CD4-positive, CD25-positive, alpha-beta regulatory T cell (primary cell): ENCODE results near the gene KATNB1. TPM values are rescaled to one million over a fixed set of nuclear protein-coding genes. Genes with fewer than 3 reads are reported as not detected.

ENCODE experiments used
- ATAC-seq, 2 donors: fragments of 150-1000 bp; cut with Tn5 transposase; one replicate each; pipeline ENCODE4 v1.10.0; 2021; ENCODE audit warnings: low read depth in 2 of 2, moderate number of reproducible peaks in 2 of 2, moderate library complexity in 1 of 2
- DNase-seq, 3 donors: peaks; one replicate each; pipeline versions ENCODE4 v3.0.0 to v3.0.0-alpha.2; 2012 to 2022; ENCODE audit warnings: mixed read lengths in 1 of 3
- H3K27ac ChIP-seq: one replicate; pipeline ENCODE4 v1.7.0; 2013; ENCODE audit warnings: mild to moderate bottlenecking, low read length; ENCODE audit not compliant: insufficient read depth, poor library complexity, severe bottlenecking
- H3K27me3 ChIP-seq: one replicate; pipeline ENCODE4 v1.7.0; 2013; ENCODE audit warnings: low read length; ENCODE audit not compliant: control insufficient read depth, insufficient read depth
- H3K36me3 ChIP-seq: one replicate; pipeline ENCODE4 v1.7.0; 2013; ENCODE audit warnings: mild to moderate bottlenecking, low read length, moderate library complexity; ENCODE audit not compliant: control insufficient read depth, insufficient read depth
- H3K4me1 ChIP-seq: 2 replicates; pipeline ENCODE4 v1.7.0; 2013; ENCODE audit warnings: mild to moderate bottlenecking, low read length; ENCODE audit not compliant: insufficient read depth, control insufficient read depth, poor library complexity, severe bottlenecking
- H3K4me3 ChIP-seq: one replicate; pipeline ENCODE4 v1.7.0; 2013; ENCODE audit warnings: low read depth, mild to moderate bottlenecking, low read length, moderate library complexity
- H3K9me3 ChIP-seq, 2 experiments: 1 replicate in 1 of 2; 2 replicates in 1 of 2; pipeline ENCODE4 v1.7.0; 2013; ENCODE audit warnings: low read length in 2 of 2, mild to moderate bottlenecking in 1 of 2, moderate library complexity in 1 of 2; ENCODE audit not compliant: control insufficient read depth in 2 of 2
- H3K27ac Mint-ChIP-seq, 3 donors: one replicate each; pipeline ENCODE4 v1.8.0; 2020 to 2022; ENCODE audit warnings: mild to moderate bottlenecking in 3 of 3, mixed read lengths in 3 of 3, moderate library complexity in 2 of 3
- H3K27me3 Mint-ChIP-seq: one replicate; pipeline ENCODE4 v1.8.0; 2022; ENCODE audit warnings: mild to moderate bottlenecking, mixed read lengths
- H3K36me3 Mint-ChIP-seq: one replicate; pipeline ENCODE4 v1.8.0; 2020; ENCODE audit warnings: mixed read lengths
- H3K4me1 Mint-ChIP-seq, 4 donors: one replicate each; pipeline ENCODE4 v1.8.0; 2020 to 2022; ENCODE audit warnings: mixed read lengths in 4 of 4, mild to moderate bottlenecking in 1 of 4
- H3K4me3 Mint-ChIP-seq, 4 donors: one replicate each; pipeline ENCODE4 v1.8.0; 2020 to 2022; ENCODE audit warnings: mild to moderate bottlenecking in 4 of 4, mixed read lengths in 4 of 4, moderate library complexity in 3 of 4
- H3K9me3 Mint-ChIP-seq, 7 donors: one replicate each; pipeline ENCODE4 v1.8.0; 2020 to 2022; ENCODE audit warnings: mixed read lengths in 7 of 7, mild to moderate bottlenecking in 3 of 7, moderate library complexity in 2 of 7
- polyA plus RNA-seq, 4 donors: library from polyadenylated mRNA; unstranded; fragments of 300-500 nt; fragmentation: Illumina TruSeq; gene quantifications; one replicate each; pipeline ENCODE4 v1.2.3, GENCODE V29; 2021
- total RNA-seq: library from RNA; stranded (reverse); gene quantifications from one replicate; pipeline ENCODE4 v1.2.3, GENCODE V29; 2022

KATNB1 gene
- total and polyA plus RNA-seq, 5 donors from 2014 or later: 12.8 to 20.3 (median 17.5) TPM

- Mint-ChIP-seq H3K4me1 (no peaks in the 10 kb centered on the region), H3K27ac (no peak overlapping the region), H3K4me3 (no peak overlapping the region), H3K9me3 (peaks cover 0 to 2% (median 0%) of the 10 kb centered on the region in 7 donors), H3K27me3 (peaks cover 10% of the 10 kb centered on the region), H3K36me3 (no peaks in the 10 kb centered on the region)
- ATAC-seq (no peak), DNase-seq (no peak)
- no peak overlapping the region for H3K27ac ChIP-seq
- no peaks in the 10 kb centered on the region for H3K36me3 ChIP-seq
- H3K4me3 ChIP-seq: no peak overlapping the region
- no peaks in the 10 kb centered on the region for H3K4me1 ChIP-seq
- H3K9me3 ChIP-seq: no peaks in the 10 kb centered on the region
- no peaks in the 10 kb centered on the region for H3K27me3 ChIP-seq
Measured at GRCh38 chr16:57704011-57704904, 31.3 kb upstream of the KATNB1 start.

GRCh38 chr16:57704905-57705852, 30.4 kb upstream of the KATNB1 start:
- Histone ChIP-seq H3K4me3 (no peak overlapping the region), H3K9me3 (no peaks in the 10 kb centered on the region), H3K27me3 (no peaks in the 10 kb centered on the region), H3K4me1 (no peaks in the 10 kb centered on the region), H3K27ac (no peak overlapping the region), H3K36me3 (no peaks in the 10 kb centered on the region)
- peaks cover 11% of the 10 kb centered on the region for H3K27me3 Mint-ChIP-seq
- H3K4me1 Mint-ChIP-seq: no peaks in the 10 kb centered on the region
- DNase-seq: no peak
- no peaks in the 10 kb centered on the region for H3K36me3 Mint-ChIP-seq
- peaks cover 0 to 2% (median 0%) of the 10 kb centered on the region in 7 donors for H3K9me3 Mint-ChIP-seq
- no peak for ATAC-seq
- H3K27ac Mint-ChIP-seq: no peak overlapping the region
- H3K4me3 Mint-ChIP-seq: no peak overlapping the region

GRCh38 chr16:57706717-57707116, 28.9 kb upstream of the KATNB1 start:
- no peak overlapping the region for H3K27ac ChIP-seq
- H3K9me3 ChIP-seq: no peaks in the 10 kb centered on the region
- peaks cover 0 to 2% (median 0%) of the 10 kb centered on the region in 7 donors for H3K9me3 Mint-ChIP-seq
- no peaks in the 10 kb centered on the region for H3K4me1 Mint-ChIP-seq
- no peak for DNase-seq
- ATAC-seq: no peak
- no peak overlapping the region for H3K4me3 Mint-ChIP-seq
- H3K4me3 ChIP-seq: no peak overlapping the region
- H3K27ac Mint-ChIP-seq: no peak overlapping the region
- peaks cover 6% of the 10 kb centered on the region for H3K27me3 ChIP-seq
- no peaks in the 10 kb centered on the region for H3K36me3 Mint-ChIP-seq
- peaks cover 26% of the 10 kb centered on the region for H3K27me3 Mint-ChIP-seq
- no peaks in the 10 kb centered on the region for H3K36me3 ChIP-seq
- H3K4me1 ChIP-seq: no peaks in the 10 kb centered on the region

GRCh38 chr16:57707331-57707730, 28.2 kb upstream of the KATNB1 start:
- no peak for DNase-seq
- no peak overlapping the region for H3K4me3 Mint-ChIP-seq
- no peaks in the 10 kb centered on the region for H3K9me3 ChIP-seq
- no peaks in the 10 kb centered on the region for H3K36me3 ChIP-seq
- peaks cover 26% of the 10 kb centered on the region for H3K27me3 Mint-ChIP-seq
- no peak for ATAC-seq
- no peaks in the 10 kb centered on the region for H3K36me3 Mint-ChIP-seq
- H3K27ac ChIP-seq: no peak overlapping the region
- no peak overlapping the region for H3K4me3 ChIP-seq
- no peaks in the 10 kb centered on the region for H3K4me1 Mint-ChIP-seq
- H3K9me3 Mint-ChIP-seq: peaks cover 0 to 2% (median 0%) of the 10 kb centered on the region in 7 donors
- peaks cover 6% of the 10 kb centered on the region for H3K27me3 ChIP-seq
- H3K27ac Mint-ChIP-seq: no peak overlapping the region
- no peaks in the 10 kb centered on the region for H3K4me1 ChIP-seq

GRCh38 chr16:57708168-57708567, 27.4 kb upstream of the KATNB1 start:
- H3K4me1 Mint-ChIP-seq: no peaks in the 10 kb centered on the region
- peaks cover 35% of the 10 kb centered on the region for H3K27me3 Mint-ChIP-seq
- ATAC-seq (no peak), DNase-seq (no peak)
- H3K9me3 Mint-ChIP-seq: peaks cover 0 to 2% (median 0%) of the 10 kb centered on the region in 7 donors
- peaks cover 6% of the 10 kb centered on the region for H3K27me3 ChIP-seq
- H3K4me1 ChIP-seq: no peaks in the 10 kb centered on the region
- H3K4me3 ChIP-seq: no peak overlapping the region
- H3K4me3 Mint-ChIP-seq: no peak overlapping the region
- H3K36me3 ChIP-seq: no peaks in the 10 kb centered on the region
- H3K27ac ChIP-seq: no peak overlapping the region
- no peaks in the 10 kb centered on the region for H3K9me3 ChIP-seq
- no peak overlapping the region for H3K27ac Mint-ChIP-seq
- H3K36me3 Mint-ChIP-seq: no peaks in the 10 kb centered on the region

GRCh38 chr16:57709663-57710062, 25.9 kb upstream of the KATNB1 start:
- Mint-ChIP-seq H3K27me3 (peaks cover 38% of the 10 kb centered on the region), H3K9me3 (peaks cover 0 to 2% (median 0%) of the 10 kb centered on the region in 7 donors), H3K4me1 (no peaks in the 10 kb centered on the region), H3K4me3 (no peak overlapping the region), H3K27ac (no peak overlapping the region), H3K36me3 (no peaks in the 10 kb centered on the region)
- peaks cover 10% of the 10 kb centered on the region for H3K27me3 ChIP-seq
- H3K36me3 ChIP-seq: no peaks in the 10 kb centered on the region
- H3K4me3 ChIP-seq: no peak overlapping the region
- no peak for DNase-seq
- no peaks in the 10 kb centered on the region for H3K4me1 ChIP-seq
- no peak overlapping the region for H3K27ac ChIP-seq
- ATAC-seq: no peak
- H3K9me3 ChIP-seq: no peaks in the 10 kb centered on the region

- Histone ChIP-seq H3K4me3 (no peak overlapping the region), H3K4me1 (no peaks in the 10 kb centered on the region), H3K27me3 (peaks cover 10% of the 10 kb centered on the region), H3K9me3 (no peaks in the 10 kb centered on the region), H3K36me3 (no peaks in the 10 kb centered on the region), H3K27ac (no peak overlapping the region)
- Mint-ChIP-seq H3K4me1 (no peaks in the 10 kb centered on the region), H3K9me3 (peaks cover 0 to 2% (median 0%) of the 10 kb centered on the region in 7 donors), H3K4me3 (no peak overlapping the region), H3K27me3 (peaks cover 46% of the 10 kb centered on the region), H3K36me3 (no peaks in the 10 kb centered on the region), H3K27ac (peak overlapping the region in 1 of 3 donors; percentile 86)
- no peak for DNase-seq
- ATAC-seq: no peak
Measured at GRCh38 chr16:57711346-57711745, 24.2 kb upstream of the KATNB1 start.
